GM20000 (cell line): ENCODE data around the gene NSA2.
"Not testable (repeated sequence)": the region's sequence is repeated elsewhere in the genome, so short reads cannot be mapped to it uniquely, and the experiment has no call there.

ENCODE experiments used
- DNase-seq: peaks from one replicate; pipeline ENCODE4 v3.0.0; 2012; ENCODE audit warnings: low spot score
- CTCF ChIP-seq: IDR thresholded peaks from 2 replicates; pipeline ENCODE4 v1.5.1; 2012; ENCODE audit warnings: mild to moderate bottlenecking, control low read depth; ENCODE audit errors: extremely low read depth, missing control alignments

The NSA2 gene

DNA sequence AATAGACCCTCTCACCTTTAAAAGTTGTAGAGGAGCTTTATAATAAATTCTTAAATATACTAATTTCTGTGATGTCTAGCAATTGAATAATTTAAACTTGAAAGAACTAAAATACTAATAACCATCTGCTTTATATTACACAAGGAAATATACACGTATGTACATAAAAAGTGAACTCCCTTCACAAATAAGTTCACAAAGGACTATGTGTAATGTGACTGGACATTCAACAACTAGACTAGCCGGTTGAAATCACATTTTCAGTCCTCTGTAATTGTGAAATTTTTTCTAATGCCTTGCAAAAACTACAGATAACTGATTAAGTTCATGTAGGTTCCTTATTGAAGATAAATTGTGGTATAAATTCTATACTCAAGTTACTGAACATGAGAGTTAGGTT, 11.6 kb downstream of the NSA2 start:
- no peak for TF ChIP-seq CTCF
- DNase-seq, result no peak

GRCh38 chr5:74786851-74787250, 19.8 kb downstream of the NSA2 start:
- DNase-seq, result no peak
- TF ChIP-seq CTCF, result no peak

DNA sequence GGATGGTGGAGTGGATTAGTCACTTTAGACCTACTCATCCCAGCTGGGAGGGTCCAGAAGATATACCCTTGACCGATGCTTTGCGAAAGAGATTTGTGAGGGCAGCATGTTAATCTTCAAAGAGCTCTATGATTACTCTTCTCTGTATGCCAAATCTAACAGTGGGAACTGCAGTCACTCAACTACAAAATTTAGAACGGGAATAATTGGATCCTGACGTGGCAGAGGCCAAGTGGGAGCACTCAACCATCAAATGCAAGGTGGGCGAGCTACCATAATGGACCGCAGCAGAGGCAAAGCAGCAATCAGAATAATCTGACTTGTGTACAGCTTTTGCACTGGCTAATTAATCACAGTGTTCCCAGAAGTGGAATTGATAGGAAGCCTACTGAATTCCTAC, 20.4 kb downstream of the NSA2 start:
- no peak for DNase-seq
- TF ChIP-seq CTCF, result no peak

- DNase-seq, result not testable (repeated sequence)
Measured at GRCh38 chr5:74791669-74792068, 24.6 kb downstream of the NSA2 start.

- no peak for TF ChIP-seq CTCF
- no peak for DNase-seq
Measured at GRCh38 chr5:74798977-74799911, 32.2 kb downstream of the NSA2 start.

DNA sequence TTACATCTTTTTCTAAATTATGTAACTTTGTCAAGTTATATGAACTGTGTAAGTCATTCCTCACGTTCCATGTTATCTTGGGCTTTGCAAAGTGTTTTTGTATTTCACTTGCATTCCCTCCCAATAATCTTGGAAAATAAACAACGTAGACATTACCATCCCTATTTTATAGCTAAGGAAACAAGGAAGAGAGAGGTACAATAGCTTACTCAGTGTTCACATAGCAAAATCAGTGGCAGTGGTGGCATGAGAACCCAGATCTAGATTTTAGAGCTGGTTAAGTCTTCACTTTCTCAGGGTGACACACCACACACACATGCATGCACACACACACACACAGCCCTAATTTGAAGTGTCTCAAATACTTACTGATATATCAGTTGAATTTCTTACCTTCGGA, 34.1 kb downstream of the NSA2 start:
- no peak for TF ChIP-seq CTCF
- DNase-seq, result no peak

DNA sequence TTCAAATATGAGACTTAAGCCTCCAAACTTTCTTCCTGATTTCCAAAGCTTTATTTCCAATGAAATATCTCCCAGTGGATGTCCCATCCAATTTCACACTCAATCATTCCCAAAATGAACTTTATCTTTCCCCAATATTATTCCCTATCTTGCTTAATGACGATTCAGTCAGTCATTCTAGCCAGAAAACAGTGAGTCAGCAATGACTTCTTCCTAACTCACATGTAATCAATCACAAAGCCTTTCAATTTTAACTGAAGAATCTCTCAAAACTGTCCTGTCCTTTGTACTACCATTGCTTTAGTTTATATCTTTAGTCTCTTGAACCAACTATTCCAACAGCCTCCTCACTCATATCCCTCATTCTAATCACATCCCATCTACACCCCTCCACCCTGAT, 34.9 kb downstream of the NSA2 start:
- no peak for TF ChIP-seq CTCF
- no peak for DNase-seq

DNA sequence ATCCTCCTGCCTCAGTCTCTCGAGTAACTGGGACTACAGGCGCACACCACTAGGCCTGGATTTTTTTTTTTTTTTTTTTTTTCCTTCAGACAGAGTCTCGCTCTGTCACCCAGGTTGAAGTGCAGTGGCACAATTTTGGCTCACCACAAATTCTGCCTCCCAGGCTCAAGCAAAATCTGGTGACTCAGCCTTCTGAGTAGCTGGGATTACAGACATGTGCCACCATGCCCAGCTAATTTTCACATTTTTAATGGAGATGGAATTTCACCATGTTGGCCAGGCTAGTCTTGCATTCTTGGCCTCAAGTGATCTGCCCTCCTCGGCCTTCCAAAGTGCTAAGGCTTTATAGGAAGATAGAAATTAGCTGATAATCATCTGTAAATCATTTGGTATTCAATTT, 43.9 kb downstream of the NSA2 start:
- no peak for TF ChIP-seq CTCF
- no peak for DNase-seq
